DND-41 (cell line): Measurements from ENCODE around the gene H1-8.

Experiments used
- EZH2 ChIP-seq: IDR thresholded peaks from 3 replicates; pipeline ENCODE4 v1.6.1; 2012; ENCODE audit warnings: borderline replicate concordance, low read depth, mild to moderate bottlenecking, moderate library complexity, low read length, inconsistent platforms; ENCODE audit not compliant: severe bottlenecking
- TF ChIP-seq, protein P1 (sequence below): IDR thresholded peaks from 2 replicates; pipeline ENCODE4 v1.5.1; 2012; ENCODE audit warnings: borderline replicate concordance, low read length, moderate library complexity, mild to moderate bottlenecking; ENCODE audit not compliant: poor library complexity, severe bottlenecking; ENCODE audit errors: extremely low read depth

DNA sequence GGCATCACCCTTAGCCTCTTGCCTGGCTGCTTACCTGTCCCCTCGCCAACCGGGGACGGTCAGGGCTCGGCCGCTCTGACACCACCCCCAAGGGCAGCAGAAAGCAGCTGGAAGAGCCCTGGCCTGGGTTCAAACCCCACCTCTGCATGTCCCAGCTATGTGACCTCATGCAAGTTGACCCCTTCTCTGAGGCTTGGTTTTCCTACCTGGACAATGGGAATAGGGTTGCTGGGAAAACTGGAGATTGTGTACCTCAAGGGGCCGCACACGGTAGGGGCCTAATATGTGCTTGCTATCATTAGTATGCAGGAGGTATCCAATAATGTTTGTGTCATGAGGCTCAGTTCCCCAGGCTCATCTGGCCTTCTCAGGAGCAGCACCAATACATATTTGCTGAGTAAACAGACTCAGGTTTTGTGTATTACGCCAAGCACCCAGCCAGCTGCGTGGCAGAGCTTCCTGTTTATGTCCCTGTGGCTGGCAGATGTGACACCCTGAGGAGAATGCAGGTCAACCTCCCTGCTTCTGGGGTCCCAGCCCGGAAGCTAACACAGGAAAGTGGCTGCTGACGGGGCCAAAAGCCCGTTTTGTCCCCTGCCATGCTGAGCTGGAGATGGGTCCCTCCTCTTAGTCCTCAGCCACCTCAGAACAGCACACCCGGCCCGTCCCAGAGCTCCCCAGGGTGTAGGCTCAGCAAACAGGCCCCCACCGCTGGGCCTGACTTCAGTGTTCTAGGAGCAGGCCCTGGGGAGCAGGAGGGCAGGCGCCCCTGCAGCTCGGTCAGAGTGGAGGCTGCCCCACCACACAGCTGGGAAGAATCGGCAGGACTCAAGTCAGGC lies 33.8 kb downstream of the H1-8 start:
- TF ChIP-seq, protein P1, sequence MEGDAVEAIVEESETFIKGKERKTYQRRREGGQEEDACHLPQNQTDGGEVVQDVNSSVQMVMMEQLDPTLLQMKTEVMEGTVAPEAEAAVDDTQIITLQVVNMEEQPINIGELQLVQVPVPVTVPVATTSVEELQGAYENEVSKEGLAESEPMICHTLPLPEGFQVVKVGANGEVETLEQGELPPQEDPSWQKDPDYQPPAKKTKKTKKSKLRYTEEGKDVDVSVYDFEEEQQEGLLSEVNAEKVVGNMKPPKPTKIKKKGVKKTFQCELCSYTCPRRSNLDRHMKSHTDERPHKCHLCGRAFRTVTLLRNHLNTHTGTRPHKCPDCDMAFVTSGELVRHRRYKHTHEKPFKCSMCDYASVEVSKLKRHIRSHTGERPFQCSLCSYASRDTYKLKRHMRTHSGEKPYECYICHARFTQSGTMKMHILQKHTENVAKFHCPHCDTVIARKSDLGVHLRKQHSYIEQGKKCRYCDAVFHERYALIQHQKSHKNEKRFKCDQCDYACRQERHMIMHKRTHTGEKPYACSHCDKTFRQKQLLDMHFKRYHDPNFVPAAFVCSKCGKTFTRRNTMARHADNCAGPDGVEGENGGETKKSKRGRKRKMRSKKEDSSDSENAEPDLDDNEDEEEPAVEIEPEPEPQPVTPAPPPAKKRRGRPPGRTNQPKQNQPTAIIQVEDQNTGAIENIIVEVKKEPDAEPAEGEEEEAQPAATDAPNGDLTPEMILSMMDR, result no peak
- no peak for TF ChIP-seq EZH2
